Endothelial cell (in vitro differentiated cells): ENCODE results near the gene C5AR1. TPM values are rescaled to one million over a fixed set of nuclear protein-coding genes. Genes with fewer than 3 reads are reported as not detected.
A peak's percentile ranks its signal among the peaks of the same experiment; 100 is the strongest.

Experiments
- DNase-seq: peaks from one replicate; pipeline ENCODE4 v3.0.0; 2021; ENCODE audit warnings: low spot score
- H3K27ac Mint-ChIP-seq: one replicate; pipeline ENCODE4 v1.8.0; 2021; ENCODE audit warnings: mixed read lengths, inconsistent platforms; ENCODE audit not compliant: unreplicated experiment
- H3K27me3 Mint-ChIP-seq: one replicate; pipeline ENCODE4 v1.8.0; 2021; ENCODE audit warnings: mild to moderate bottlenecking, moderate library complexity, mixed read lengths, inconsistent platforms; ENCODE audit not compliant: unreplicated experiment
- H3K36me3 Mint-ChIP-seq: one replicate; pipeline ENCODE4 v1.8.0; 2021; ENCODE audit warnings: mild to moderate bottlenecking, low read depth, mixed read lengths, inconsistent platforms; ENCODE audit not compliant: unreplicated experiment
- H3K4me1 Mint-ChIP-seq: one replicate; pipeline ENCODE4 v1.8.0; 2021; ENCODE audit warnings: mild to moderate bottlenecking, mixed read lengths, inconsistent platforms; ENCODE audit not compliant: unreplicated experiment
- H3K4me3 Mint-ChIP-seq: one replicate; pipeline ENCODE4 v1.8.0; 2021; ENCODE audit warnings: mild to moderate bottlenecking, mixed read lengths, inconsistent platforms; ENCODE audit not compliant: unreplicated experiment
- H3K9me3 Mint-ChIP-seq: one replicate; pipeline ENCODE4 v1.8.0; 2021; ENCODE audit warnings: mixed read lengths, inconsistent platforms; ENCODE audit not compliant: unreplicated experiment
- total RNA-seq: library from RNA; stranded (reverse); fragmentation: NEBNext Ultra II Directional; extraction: Animal tissue kit (Norgen Biotek cat#: 25700); gene quantifications from one replicate; pipeline ENCODE4 v1.2.1, GENCODE V29; 2021; ENCODE audit not compliant: unreplicated experiment
- TF ChIP-seq, protein P1 (sequence below): fragments of 200-600 bp; sonication (generic); IDR thresholded peaks from one replicate; pipeline ENCODE4 v1.5.0; 2021; ENCODE audit warnings: antibody characterized with exemption; ENCODE audit not compliant: unreplicated experiment

C5AR1 gene
- total RNA-seq, 1 donor from 2014 or later = 0.56 TPM

GRCh38 chr19:47272448-47273312 is 37.0 kb upstream of the C5AR1 start:
- Mint-ChIP-seq H3K27ac (peak overlapping the region; percentile 45), H3K9me3 (no peaks in the 10 kb centered on the region), H3K27me3 (peaks cover 22% of the 10 kb centered on the region), H3K4me3 (peak overlapping the region; percentile 88), H3K36me3 (peaks cover 19% of the 10 kb centered on the region), H3K4me1 (peaks cover 15% of the 10 kb centered on the region)
- no peak for DNase-seq
- TF ChIP-seq, protein P1, sequence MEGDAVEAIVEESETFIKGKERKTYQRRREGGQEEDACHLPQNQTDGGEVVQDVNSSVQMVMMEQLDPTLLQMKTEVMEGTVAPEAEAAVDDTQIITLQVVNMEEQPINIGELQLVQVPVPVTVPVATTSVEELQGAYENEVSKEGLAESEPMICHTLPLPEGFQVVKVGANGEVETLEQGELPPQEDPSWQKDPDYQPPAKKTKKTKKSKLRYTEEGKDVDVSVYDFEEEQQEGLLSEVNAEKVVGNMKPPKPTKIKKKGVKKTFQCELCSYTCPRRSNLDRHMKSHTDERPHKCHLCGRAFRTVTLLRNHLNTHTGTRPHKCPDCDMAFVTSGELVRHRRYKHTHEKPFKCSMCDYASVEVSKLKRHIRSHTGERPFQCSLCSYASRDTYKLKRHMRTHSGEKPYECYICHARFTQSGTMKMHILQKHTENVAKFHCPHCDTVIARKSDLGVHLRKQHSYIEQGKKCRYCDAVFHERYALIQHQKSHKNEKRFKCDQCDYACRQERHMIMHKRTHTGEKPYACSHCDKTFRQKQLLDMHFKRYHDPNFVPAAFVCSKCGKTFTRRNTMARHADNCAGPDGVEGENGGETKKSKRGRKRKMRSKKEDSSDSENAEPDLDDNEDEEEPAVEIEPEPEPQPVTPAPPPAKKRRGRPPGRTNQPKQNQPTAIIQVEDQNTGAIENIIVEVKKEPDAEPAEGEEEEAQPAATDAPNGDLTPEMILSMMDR = no peak

DNA sequence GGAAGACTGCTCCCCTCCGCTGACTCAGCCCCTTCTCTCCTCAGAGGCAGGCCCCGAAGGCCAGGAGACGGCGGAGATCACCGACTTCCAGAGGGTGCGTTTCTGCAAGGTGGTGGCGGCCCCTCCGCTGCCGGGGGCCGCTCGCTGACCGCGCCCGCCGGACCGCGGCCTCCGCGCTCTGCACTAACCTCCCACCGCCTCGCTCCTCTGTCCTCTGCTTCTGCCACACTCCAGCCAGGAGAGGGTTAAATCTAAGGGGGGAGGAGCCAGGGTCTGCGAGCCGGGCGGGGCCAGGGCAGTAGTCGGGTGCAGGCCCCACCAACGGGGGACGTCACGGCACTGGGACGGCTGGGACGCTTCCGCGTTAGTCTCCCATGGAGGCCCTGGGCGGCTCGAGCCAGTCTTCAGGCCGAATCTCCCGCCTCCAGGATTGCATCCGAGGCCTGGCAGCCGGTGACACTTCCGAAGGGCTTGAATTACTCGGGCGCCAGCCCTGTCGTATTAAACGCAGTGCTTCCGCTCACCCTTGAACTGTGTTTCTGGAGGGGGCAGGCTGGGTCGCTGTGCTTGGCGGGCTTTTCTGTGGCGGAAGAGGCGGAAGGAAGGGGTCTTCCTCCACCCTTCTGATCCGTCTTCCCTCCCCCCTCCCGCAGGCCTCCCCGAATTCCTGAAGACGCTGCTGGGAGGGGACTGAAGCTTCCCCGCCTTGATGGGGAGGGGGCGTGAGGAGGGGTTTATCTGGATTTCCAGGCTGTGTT is 36.2 kb upstream of the C5AR1 start:
- Mint-ChIP-seq H3K36me3 (peaks cover 17% of the 10 kb centered on the region), H3K27me3 (peaks cover 24% of the 10 kb centered on the region), H3K9me3 (no peaks in the 10 kb centered on the region), H3K4me3 (peak overlapping the region; percentile 90), H3K27ac (peak overlapping the region; percentile 84), H3K4me1 (peaks cover 15% of the 10 kb centered on the region)
- DNase-seq = peak; percentile 86
- TF ChIP-seq, protein P1 = no peak

DNA sequence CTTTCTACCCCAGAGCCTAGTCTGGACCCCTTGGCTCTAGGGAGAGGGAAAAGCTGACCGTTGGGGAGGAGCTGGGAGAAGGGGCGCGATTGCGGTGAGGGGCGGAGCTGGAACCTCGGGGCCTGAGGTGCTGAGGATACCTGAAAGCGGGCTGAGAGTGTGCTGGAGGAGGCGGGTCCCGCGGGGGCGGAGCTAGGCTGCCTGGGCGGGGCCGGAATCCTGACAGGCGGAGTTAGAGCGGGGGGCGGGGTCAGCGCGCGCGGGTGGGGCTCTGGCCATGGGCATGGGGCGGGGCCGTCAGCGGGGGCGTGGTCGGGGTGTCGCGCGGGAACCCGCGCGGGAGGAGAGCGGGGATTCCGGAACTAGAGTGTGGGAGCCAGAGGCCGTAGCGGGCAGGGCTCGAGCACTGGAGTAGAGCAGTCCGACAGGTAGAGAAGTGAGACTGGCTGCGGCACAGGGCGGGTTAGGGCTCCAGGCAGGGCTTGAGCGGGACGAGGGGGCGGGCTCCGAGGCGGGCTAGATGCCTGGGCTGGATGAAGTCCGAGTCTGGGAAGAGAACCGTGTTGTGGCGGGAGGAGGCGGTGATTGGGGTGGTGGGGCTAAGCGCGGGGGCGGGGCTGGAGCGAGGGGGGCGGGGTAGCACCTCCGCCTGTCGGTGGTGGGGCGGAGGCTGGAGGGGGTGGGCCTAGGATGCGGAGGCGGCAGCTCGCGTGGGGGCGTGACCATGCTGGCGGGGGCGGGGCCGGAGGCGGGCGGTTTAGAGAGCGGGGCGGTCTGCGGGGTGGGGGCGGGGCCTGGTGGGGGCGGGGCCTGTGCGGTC is 35.4 kb upstream of the C5AR1 start, which contains the start of gene INAFM1:
INAFM1 (plus strand) TSS at position 815 of the 820 bp plus-strand sequence. CDS start 35 bp downstream, outside the sequence.
- Mint-ChIP-seq H3K27ac (peak within 1 kb of the TSS; percentile 84), H3K36me3 (peaks cover 17% of the 10 kb centered on the region), H3K4me1 (peaks cover 15% of the 10 kb centered on the region), H3K4me3 (peak within 1 kb of the TSS; percentile 90), H3K9me3 (no peaks in the 10 kb centered on the region), H3K27me3 (peaks cover 21% of the 10 kb centered on the region)
- TF ChIP-seq, protein P1 = no peak
- peak; percentile 100 for DNase-seq

DNA sequence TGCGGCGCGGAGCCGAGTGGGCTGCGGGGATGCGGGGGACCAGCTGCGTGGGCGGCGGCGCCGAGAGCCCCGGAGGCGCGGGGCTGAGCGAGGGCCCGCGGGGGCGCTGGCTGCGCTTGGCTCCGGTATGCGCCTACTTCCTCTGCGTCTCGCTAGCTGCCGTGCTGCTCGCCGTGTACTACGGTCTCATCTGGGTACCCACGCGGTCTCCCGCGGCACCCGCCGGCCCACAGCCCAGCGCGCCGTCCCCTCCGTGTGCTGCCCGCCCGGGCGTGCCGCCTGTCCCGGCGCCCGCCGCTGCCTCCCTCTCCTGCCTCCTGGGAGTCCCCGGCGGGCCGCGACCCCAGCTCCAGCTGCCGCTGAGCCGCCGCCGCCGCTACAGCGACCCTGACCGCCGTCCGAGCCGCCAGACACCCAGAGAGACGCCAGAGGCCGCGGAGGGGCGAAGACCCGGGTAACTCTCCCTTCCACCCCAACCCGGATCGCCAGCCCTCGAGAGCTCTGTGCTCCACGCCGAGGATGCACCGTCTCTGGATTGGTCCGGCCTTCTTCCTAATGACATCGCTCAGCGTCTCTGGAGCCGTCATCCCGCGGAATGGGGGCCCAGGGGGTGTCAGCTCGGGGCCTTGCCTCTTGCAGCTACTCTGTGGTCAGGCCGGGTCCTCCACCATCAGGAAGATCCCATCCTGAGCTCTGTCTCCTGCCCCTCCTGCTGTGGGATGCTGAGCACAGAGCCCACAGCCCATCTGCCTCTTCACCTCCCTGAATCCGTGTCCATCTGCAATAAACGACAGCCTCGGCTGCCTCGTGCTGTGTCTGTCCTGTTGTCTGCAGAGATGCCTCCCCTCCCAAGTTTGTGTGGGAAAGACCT is 34.5 kb upstream of the C5AR1 start:
- TF ChIP-seq, protein P1 = no peak
- Mint-ChIP-seq H3K4me3 (peak overlapping the region; percentile 81), H3K27ac (peak overlapping the region; percentile 67), H3K4me1 (peaks cover 15% of the 10 kb centered on the region), H3K27me3 (peaks cover 17% of the 10 kb centered on the region), H3K9me3 (no peaks in the 10 kb centered on the region), H3K36me3 (peaks cover 14% of the 10 kb centered on the region)
- DNase-seq = peak; percentile 28
